K562 treated with DMSO at 1 percent for 24 hours (cell line): Measurements from ENCODE around the gene KRTCAP3. TPM values are rescaled to one million over a fixed set of nuclear protein-coding genes. Genes with fewer than 3 reads are reported as not detected.

Source experiments
- total RNA-seq: library from RNA; unstranded; fragments of 300-600 nt; gene quantifications from 2 replicates; pipeline ENCODE4 v1.2.3, GENCODE V29; 2022; ENCODE audit warnings: low read depth; ENCODE audit not compliant: insufficient read depth

The KRTCAP3 gene
- 2.4 and 3.1 TPM in 2 replicates for total RNA-seq

GRCh38 chr2:27441958-27442919 is at the start of gene KRTCAP3:
Gene KRTCAP3 (plus strand): TSS chr2:27442381. CDS start chr2:27442413, 32 bp downstream.

DNA sequence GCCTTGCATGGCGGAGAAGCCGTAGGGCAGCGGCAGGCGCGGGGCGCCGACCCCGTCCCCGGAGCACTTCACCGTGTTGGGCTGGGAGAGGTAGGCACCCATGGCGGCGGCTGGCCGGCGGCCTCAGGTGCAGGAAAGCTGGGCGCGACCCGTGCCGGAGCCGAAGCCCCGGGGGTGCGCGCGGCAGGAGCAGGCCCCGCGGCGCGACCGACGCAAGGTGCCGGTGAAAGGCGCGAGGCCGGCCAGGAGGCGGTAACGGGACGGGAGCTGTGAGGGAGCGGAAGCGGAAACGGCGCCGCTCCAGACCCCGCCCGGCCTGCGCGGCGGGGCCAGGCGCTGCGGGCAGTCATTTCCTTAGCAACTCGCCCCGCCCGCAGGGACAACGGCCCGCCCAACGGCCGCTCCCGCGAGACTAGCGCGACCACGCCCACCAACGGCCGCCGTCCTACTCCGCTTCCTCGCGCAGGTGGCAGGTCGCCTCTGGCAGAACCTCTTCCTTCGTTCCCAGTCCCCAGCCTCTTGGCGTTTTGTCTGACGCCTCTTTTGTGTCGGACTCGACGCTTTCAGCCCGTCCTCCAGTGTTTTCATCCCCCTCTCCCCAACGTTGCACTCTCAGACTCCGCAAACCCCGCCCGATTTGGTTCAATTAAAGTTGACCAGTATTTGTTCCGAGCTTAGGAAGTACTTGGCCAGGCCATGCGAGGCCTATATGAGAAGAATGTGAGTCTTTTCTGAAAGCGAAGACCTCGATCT is 32.7 kb upstream of the KRTCAP3 start, which contains the start of gene PPM1G:
PPM1G (minus strand) TSS at position 271 of the 753 bp plus-strand sequence; CDS start at position 102, 169 bp downstream.

GRCh38 chr2:27428213-27428977 is 13.8 kb upstream of the KRTCAP3 start, which contains the start of gene NRBP1:
Gene NRBP1 (plus strand): TSS chr2:27428631. CDS start chr2:27433274, 4,643 bp downstream.

DNA sequence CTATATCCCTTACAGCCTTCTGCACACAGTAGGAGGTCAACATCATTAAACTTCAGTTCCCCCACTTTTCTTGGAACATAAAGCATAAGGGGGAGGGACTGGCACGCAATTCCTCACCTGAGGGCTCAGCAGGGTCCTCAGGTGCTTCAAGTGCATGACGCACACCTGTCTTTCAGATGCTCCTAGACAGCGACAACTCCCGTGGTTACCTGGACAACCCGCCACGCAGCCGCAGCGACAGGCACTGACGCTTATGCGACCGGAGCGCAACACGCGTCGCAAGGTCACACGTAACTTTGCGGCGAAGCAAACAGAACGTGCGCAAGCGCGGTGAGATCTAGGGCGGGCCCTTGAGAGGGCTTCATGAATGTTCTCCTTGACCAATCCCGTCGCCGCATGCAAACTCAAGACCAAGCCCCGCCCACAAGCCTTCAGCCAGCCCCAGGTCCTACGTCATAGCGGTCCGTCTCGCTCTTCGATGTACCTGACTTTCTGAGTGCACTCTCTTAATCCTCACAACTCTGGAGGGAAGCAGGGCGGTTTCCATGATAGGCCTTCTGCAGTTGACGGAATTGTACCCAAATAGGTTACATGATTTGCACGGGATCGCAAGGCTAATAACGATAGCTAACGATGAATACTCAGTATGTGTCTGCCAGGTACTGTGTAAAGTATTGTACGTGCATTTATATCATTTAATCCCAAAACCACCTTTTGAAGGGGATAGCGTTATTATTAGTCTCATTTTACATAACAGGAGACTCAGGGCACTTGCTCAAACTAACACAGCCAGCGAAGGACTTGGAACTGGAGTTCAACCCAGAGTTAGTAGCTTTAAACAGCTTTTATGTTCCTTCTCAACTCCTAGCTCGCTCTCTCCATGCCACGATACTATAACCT is 47.6 kb downstream of the KRTCAP3 start, which contains the start of gene IFT172:
IFT172 (minus strand) TSS at position 246 of the 900 bp plus-strand sequence; CDS start at position 156, 90 bp downstream.

Other genes with a start within 250 kb of the KRTCAP3 start
- gene ATRAID, start 230.3 kb upstream of the KRTCAP3 start, total RNA-seq: 99.2 and 103 TPM in 2 replicates
- 34.1 and 34.6 TPM in 2 replicates for gene SLC5A6, start 230.1 kb upstream of the KRTCAP3 start, total RNA-seq
- gene CAD, start 225.0 kb upstream of the KRTCAP3 start, total RNA-seq: 45.7 and 49.5 TPM in 2 replicates
- gene SLC30A3, start 179.3 kb upstream of the KRTCAP3 start, total RNA-seq: 2.3 and 2.8 TPM in 2 replicates
- gene DNAJC5G, start 166.9 kb upstream of the KRTCAP3 start, total RNA-seq: 0.30 TPM in 1 of 2 replicates, not detected in the other
- gene TRIM54, start 160.0 kb upstream of the KRTCAP3 start, total RNA-seq: not detected in 2 replicates
- 5.5 and 11.2 TPM in 2 replicates for gene UCN, start 133.9 kb upstream of the KRTCAP3 start, total RNA-seq
- gene MPV17, start 119.3 kb upstream of the KRTCAP3 start, total RNA-seq: 64.7 and 77.2 TPM in 2 replicates
- 48.9 and 53.5 TPM in 2 replicates for gene GTF3C2, start 85.6 kb upstream of the KRTCAP3 start, total RNA-seq
- gene EIF2B4, start 72.0 kb upstream of the KRTCAP3 start, total RNA-seq: 60.9 and 61.9 TPM in 2 replicates
- gene SNX17, start 71.8 kb upstream of the KRTCAP3 start, total RNA-seq: 89.8 and 91.5 TPM in 2 replicates
- 16.2 and 19.4 TPM in 2 replicates for gene ZNF513, start 61.6 kb upstream of the KRTCAP3 start, total RNA-seq
- 120 and 121 TPM in 2 replicates for gene PPM1G, start 32.8 kb upstream of the KRTCAP3 start, total RNA-seq
- gene NRBP1, start 13.8 kb upstream of the KRTCAP3 start, total RNA-seq: 68.5 and 71.1 TPM in 2 replicates
- gene IFT172, start 47.4 kb downstream of the KRTCAP3 start, total RNA-seq: 11.7 and 13.2 TPM in 2 replicates
- gene FNDC4, start 52.8 kb downstream of the KRTCAP3 start, total RNA-seq: 26.3 and 28.8 TPM in 2 replicates
- gene GCKR, start 54.5 kb downstream of the KRTCAP3 start, total RNA-seq: 0.52 TPM in 1 of 2 replicates, not detected in the other
- gene ZNF512, start 140.7 kb downstream of the KRTCAP3 start, total RNA-seq: 27.7 and 28.1 TPM in 2 replicates
- gene CCDC121, start 186.6 kb downstream of the KRTCAP3 start, total RNA-seq: 3.1 and 6.8 TPM in 2 replicates
- gene GPN1, start 186.7 kb downstream of the KRTCAP3 start, total RNA-seq: 38.7 and 40.3 TPM in 2 replicates
- 29.6 and 32.2 TPM in 2 replicates for gene SUPT7L, start 221.2 kb downstream of the KRTCAP3 start, total RNA-seq
- 34.2 and 36.1 TPM in 2 replicates for gene SLC4A1AP, start 221.5 kb downstream of the KRTCAP3 start, total RNA-seq